ENCODE data around the gene AOPEP.
A peak's percentile ranks its signal among the peaks of the same experiment; 100 is the strongest.

The AOPEP gene

DNA sequence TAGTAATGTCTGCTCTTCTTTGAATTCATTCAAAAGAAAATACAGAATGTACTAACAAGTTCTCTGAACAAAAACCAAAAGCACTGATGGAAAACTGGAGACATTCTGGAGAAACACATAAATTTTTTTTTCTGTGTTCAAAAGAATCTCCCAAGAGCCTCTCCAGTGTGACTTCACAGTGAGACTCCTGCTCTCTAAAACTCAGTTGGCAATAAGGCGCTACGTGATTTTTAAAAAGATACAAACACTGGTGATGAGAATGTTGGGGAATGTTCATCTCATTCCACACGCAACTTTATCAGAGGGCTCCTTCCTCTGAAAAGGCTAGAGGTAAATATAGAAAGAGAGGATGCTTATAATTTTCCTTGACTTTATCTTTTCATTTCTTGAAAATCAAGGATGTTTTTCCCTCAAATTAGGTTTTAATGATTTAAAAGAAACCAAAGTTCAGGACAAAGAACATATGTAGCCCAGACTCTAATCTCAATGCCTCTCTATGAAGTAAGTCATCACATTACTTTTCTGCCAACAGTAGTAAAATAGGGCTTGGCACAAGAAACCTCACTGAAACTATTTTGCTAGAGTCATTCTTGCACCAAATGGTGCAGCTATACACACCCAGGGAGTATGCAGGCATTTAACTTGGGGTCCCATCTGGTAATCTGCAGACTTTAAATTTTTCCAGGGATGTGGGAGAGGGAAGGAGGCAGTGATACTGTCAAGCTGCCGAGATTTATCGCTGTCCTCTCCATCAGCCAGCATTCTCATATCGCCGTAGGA lies 12.9 kb upstream of the AOPEP start:
- no peak for DNase-seq
- intact Hi-C loops (cut with DNase I), result no loop called here

DNA sequence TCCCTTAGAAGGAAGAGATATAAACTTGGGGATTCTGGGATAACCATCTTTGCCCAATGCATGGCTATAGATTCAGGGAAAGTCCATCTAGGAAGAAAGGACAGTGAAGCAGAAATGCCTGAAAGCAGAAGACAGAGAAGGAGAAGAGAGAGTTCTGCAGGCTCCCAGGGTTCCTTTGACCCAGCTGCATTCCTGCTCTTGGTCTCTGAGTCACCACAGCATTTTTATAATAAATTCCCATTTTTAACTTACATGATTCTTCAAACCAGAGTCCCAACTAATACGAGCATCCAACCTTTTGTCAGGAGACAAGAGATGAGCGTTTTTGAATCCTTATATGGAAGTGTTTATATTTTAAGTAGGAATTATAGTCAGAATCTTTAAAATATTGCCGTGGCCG lies 12.0 kb upstream of the AOPEP start:
- intact Hi-C loops (cut with DNase I), result no loop called here
- no peak for DNase-seq

DNA sequence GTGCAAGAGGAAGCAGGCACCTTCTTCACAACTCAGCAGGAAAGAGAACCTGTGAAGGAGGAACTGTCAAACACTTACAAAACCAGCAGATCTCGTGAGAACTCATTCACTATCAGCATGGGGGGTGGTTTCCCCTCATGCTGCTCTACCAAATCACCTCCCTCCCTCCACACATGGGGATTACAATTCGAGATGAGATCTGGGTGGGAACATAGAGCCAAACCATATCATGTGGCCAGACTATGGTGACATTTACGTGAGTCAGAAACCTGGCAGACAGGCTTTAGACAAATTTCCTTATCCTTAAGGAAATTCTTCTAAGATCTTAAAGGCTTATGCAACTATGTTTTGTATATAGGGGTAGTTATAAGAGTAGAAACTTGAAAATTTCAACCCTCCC lies 8.7 kb upstream of the AOPEP start:
- intact Hi-C loops (cut with DNase I), result no loop called here

DNA sequence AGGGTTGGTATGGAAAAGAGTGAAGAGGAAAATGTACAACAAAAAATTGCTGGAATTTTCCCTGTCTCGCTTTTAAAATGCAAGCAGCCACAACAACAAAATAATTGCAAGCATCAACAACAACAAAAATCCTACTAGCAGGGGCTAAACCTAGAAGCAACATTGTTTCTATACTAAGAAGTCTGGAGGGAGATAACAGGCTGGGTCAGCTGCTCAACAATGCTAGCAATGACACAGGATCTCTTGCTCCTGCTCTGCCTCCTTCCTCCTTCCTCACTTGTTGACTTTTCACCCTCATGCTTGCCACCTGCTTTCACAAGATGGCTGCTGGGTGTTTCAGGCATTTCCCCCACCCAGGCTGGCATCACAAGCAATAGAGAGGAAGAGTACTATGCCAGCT lies 7.6 kb upstream of the AOPEP start:
- DNase-seq, result no peak
- intact Hi-C loops (cut with DNase I), result no loop called here

More for the DNA sequence above, 8.7 kb upstream of the AOPEP start:
- DNase-seq, result no peak

DNA sequence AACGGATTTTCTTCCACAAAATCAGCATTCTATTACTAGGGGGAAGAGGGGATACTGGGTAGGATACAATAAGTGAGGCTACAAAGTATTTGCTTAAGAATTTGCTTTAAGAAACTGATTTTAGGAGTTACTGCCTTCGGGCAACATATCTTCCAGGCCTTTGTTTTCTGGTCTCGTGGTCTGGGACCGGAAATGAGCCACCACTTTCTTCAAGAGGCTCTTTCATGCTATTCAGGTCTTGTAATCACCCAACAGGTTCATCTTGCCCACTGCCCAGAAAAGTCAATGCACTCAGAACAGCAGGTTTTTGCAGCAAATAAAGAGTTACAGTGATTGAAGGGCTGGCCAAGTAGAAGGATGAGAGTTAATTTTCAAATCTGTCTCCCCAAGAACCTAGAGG lies 6.6 kb upstream of the AOPEP start:
- DNase-seq, result no peak
- intact Hi-C loops (cut with DNase I), result no loop called here

DNA sequence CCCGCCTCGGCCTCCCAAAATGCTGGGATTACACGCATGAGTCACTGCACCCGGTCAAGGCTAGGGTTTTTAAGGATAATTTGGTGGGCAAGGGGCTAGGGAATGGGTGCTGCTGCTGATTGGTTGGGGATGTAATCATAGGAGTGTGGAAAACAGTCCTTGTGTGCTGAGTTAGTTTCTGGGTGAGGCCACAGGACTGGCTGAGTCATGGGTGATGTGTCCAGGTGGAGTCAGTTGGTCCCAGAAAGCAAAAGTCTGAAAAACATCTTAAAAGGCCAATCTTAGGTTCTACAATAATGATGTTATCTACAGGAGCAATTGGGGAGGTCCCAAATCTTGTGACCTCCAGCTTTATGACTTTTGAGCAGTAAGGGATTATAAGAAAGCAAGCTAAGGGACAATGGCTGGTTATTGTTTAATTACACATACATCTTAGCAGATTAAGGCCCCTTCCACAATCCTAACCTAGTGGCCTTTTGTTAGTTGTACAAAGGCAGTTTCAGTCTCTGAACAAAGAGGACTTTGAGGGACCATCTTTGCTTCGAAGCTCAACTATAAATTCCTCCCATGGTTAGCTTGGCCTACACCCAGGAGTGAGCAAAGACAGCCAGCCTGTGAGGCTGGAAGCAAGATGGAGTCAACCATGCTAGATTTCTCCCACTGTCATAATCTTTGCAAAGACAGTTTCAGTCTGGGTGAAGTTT lies 5.5 kb upstream of the AOPEP start:
- intact Hi-C loops (cut with DNase I), result no loop called here
- peak in 1 of 10 donors; percentile 26 for DNase-seq

DNA sequence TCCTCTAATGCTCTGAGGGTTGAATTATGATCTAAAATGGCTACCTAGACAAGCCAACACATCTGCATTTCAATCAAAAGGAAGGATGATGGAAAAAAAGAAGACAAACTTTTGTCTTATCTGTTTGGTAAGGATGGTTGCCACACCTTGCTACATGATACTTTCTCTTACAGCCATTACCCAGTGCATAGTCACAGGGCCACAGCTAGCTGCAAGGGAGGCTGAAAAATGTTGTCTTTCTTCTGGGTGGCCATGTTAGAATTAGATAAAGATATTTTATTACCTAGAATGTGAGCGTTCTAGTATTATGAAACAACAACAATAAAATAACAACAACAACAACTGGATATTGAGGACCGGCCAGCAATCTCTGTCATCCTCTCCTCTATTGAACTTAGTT lies 4.7 kb upstream of the AOPEP start:
- DNase-seq, result no peak
- intact Hi-C loops (cut with DNase I), result no loop called here

DNA sequence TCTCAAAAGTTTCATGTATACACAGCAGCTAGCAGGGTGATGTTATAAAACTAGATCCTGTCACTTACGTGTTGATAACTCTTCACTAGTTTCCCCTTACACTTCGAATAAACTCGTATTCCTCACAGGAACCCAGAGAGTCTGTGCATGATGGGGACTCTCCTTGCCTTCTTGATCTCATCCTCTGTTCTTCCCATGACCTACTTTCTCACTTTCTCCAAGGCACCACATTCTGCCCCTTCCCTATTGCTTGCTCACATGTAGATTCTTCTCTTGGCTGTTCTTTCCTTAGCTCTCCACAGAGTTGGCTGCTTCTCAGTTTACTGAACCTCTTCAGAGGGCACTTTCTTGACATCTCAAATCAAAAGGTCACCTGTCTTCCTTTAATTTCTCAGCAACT lies 1.2 kb upstream of the AOPEP start:
- DNase-seq, result no peak
- intact Hi-C loops (cut with DNase I), result no loop called here

DNA sequence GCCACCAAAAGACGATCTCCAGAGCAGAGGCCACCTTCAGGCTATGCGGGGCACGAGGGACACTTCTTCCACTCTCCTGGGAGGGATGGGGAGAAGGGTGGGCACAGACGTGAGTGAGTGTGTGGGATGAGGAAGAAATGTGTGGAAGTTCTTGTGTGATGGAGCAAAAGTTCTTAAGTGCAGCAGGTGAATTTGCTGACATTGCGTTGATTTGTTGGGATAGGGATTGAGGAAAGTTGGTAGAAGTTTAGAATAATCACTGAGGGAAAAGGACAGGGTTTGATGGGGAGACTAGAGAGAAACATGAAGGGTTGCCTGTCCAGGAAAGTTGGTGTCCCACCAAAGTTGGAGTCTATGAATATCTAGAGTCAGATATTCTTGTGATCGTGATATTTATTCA lies 2.2 kb downstream of the AOPEP start:
- intact Hi-C loops (cut with DNase I), result no loop called here
- DNase-seq, result no peak

DNA sequence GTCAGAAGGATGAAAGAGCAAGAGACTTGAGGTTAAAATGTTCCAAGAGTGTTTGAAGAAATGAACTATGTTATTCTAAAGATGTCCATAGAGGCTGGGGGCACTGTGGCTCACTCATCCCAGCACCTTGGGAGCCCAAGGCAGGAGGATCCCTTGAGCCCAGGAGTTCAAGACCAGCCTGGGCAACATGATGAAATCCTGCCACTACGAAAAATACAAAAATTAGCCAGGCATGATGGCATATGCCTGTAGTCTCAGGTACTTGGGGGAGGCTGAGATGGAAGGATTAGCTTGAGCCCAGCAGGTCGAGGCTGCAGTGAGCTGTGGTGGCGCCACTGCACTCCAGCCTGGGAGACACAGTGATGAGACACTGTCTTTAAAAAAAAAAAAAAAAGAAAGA lies 2.7 kb downstream of the AOPEP start:
- intact Hi-C loops (cut with DNase I), result no loop called here
- DNase-seq, result no peak

DNA sequence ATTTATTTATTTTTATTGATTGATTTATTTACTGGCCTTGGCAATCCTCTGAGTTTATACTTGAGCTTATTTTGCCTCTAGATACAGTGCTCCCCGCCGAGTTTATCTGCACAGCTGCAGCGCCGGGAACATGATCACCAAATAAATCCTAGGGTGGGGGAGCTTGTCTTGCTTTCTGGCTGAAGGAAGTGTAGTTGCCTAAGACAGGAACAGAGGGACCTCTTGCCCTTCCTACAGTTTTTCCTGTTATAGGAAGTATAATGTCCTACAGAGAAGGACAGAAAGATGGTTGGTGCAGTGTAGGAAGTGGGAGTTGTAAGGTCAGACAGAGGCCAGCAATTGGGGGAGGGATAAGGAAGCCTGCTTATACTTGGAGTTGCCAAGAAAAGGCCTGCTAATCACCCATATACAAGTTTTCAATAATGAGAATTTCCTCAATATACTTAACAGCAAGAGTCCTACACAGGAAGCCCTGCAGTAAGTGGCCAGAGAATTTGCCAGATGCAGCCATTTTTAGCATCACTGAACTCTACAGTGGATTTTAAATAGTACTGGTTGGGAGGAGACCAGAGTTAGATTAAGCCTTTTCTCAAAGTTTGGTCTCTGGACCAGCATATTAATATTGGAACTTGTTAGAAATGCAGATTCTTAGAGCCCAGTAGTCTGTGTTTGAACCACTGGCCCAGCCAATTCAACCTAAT lies 7.7 kb downstream of the AOPEP start:
- DNase-seq, result no peak
- intact Hi-C loops (cut with DNase I), result no loop called here

DNA sequence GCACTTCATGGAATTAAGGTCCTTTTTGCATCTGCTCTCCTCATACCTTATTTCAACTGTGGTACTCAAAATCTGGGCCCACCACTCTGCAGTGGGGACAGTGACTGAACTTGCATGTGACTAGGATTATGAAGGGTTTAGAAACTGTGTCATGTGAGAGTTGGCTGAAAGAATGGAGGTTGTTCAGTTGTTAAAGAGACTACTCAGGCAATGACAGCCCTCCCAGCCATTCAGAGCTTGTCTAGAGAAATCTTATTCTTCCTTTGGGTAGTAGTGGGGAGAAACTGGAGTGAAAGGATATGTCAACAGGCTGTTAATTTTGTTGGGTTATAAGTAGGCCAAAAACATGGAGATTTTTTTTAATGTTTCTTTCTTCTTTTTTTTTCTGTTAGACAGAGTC lies 10.3 kb downstream of the AOPEP start:
- DNase-seq, result no peak
- intact Hi-C loops (cut with DNase I), result no loop called here

DNA sequence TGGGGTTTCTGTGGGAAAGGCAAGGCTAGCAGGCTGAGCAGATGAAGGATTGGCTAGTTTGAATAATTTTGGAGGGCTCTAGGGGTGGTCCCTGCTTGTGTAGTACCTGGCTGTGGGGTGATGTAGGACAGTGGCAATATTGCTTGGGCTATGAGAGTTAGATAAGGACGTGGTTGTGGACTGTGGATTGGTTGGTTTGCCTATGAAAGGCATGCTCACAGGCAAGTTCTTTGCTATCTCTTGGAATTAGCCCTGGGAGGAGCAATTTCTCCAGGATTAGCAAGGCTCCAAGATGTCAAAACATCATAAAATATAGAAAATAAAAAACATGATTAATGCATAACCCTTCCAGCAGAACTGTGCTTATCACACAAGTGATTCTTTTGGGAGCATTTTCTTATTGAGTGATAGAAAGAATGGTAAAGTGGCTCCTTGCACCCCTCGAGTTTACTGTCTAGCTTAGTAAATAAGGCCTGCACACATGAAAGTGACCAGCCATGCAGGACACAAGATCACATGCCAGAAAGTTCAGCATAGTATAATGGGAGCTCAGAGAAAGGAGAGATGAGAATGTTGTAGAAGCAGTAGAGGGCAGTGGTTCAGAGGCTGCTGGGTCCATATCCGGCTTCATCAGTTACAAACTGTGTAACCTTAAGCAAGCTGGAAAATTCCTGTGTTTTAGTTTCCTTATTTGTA lies 13.8 kb downstream of the AOPEP start:
- intact Hi-C loops (cut with DNase I), result no loop called here
- DNase-seq, result no peak

DNA sequence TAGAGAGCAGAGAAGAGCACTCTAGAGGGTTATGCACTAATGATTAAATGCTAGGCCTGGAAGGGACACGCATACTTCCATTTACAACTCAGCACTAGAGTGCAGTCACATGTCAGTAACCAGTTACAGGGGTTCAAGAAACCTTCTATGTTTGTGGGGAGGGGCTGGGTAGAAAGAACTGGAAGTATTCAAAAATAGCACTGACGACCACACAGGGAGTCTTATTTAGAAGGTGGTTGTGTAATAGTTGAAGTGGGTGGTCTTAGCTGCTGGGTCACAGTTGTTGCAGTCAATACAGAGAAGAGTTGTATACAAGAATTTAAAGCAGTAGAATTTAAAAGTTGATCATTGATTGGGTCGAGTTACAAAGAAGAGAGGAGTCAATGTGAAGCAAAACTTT lies 15.4 kb downstream of the AOPEP start:
- intact Hi-C loops (cut with DNase I), result no loop called here

DNA sequence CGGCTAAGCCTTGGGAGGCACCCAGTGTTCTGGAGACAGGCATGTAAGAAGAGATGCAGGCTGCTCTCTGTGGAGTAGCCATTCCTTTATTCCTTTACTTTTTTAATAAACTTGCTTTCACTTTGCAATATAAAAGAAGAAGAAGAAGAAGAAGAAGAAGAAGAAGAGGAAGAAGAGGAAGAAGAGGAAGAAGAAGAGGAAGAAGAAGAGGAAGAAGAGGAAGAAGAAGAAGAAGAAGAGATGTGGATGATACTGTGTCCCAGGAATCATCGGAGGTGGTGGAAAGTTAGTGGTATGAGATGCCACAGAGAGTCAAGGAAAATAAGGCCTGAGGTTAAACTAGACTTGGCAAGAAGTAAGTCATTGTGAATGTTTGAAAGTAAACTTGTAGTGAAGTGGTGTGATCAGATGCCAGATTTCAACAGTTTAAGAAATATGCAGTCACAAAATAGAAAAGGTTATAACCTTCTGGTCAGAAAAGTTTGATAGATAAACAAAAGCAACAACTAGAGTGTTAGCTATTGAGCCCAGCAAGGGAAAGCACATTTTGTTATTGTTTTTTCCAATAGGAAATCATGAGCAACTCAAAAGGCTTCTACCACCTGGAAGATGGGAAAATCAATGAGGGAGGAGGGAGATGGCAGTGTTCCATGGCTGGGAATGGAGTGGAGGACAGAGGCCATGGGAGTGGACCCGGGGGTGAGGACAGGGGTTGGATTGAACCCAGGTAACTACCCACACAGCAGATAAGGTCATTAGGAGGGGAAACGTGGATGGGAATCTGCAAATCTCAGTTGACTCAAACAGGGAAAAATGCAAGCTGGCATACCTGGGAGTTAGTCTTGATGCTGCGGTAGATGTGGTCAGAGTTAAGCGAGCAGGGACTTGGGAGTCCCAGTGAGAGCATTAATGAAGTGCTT lies 16.8 kb downstream of the AOPEP start:
- intact Hi-C loops (cut with DNase I), result no loop called here
- no peak for DNase-seq

More for the DNA sequence above, 15.4 kb downstream of the AOPEP start:
- no peak for DNase-seq

DNA sequence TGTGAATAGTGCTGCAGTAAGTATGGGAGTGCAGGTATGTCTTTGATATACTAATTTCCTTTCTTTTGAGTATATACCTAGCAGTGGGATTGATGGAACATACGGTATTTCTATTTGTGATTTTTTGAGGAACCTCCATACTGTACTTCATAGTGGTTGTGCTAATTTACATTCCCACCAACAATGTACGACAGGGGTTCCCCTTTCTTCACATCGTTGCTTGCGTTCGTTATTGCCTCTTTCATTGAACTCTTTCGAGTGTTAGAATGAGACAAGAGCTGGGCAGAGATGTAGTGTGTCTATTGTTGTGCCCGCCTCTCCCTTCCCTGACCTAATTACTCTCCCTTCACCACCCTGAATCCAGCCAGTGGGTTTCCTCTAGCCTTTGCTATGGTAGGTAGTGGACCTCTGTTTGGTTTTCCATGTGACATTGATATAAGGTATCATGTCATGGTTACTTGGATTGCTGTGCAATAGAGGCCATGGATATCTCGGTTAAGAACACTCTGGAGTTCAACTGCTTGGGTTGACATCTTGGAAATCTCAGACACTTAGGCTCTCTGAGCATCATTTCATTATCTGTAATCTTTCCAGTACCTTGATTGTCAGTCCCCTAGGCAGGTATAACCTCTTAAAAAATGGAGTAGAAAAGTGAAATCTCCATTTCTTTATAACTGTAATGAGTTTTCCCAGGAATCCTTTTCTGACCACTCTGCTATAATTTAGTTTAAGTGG lies 19.5 kb downstream of the AOPEP start:
- intact Hi-C loops (cut with DNase I), result no loop called here
- DNase-seq, result no peak

DNA sequence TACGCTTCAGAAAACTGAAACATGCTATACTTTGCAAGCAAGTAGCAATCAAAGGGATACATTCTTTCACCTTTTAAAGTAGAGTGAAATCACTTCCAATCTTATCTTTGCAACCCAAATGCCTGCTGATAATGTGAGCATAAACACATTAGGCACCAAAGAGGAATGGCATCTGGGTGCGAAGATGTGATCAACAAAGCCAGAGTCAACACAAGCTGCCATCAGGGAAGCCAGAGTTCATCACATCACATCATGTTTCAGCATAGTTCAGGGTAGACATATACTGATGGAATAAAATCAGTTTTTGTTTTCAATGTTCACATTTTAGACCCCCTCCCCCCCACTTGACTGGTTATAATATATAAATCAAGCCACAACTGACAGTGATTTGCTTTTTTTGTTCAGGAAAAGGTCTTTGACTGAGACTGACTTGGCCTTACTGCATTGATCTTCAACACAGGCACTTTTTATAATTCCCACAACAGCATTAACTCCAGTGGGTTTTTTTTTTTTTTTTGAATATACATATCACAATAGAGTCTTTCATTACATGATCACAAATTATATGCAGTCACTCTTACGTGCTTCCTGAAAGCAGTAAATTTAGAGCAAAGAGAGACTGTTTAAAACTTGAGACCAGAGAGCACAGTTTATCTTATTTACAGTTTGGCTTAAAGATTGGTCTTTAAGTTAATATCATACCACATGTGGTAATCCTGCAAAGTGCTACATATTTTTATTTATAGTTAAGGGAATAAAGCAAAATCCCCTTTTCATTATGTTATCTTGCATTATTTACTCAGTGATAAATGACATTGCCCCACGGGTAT lies 20.3 kb downstream of the AOPEP start:
- DNase-seq, result no peak
- intact Hi-C loops (cut with DNase I), result no loop called here

DNA sequence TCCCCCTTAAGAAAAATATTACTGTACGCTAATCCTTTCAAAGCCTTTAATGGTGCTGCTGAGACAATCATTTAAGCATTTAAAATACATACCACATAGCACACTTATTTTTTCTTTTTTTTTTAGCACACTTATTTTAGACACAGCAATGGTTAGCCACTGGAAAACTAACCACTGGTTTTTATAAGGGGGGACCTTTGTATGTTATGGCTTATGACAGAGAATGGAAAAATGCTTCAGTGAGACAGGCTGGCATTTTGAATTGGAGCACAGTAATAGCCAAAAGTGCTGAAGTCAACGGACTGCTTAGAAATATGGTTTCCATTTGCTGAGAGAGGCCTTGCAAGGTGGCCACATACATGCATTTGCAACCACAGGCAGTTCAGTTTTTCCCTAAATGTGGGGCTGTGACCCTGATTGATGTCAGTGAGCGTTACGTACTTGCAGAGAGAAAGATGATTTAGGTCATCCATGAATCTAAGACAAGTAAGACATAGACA lies 28.5 kb downstream of the AOPEP start:
- intact Hi-C loops (cut with DNase I), result no loop called here
- DNase-seq, result no peak
